Measurements from ENCODE around the gene FBXO28.

The FBXO28 gene

GRCh38 chr1:224095867-224096266, 18.0 kb upstream of the FBXO28 start:
- no peak for DNase-seq

- DNase-seq, result no peak
These were observed 17.1 kb upstream of the FBXO28 start for GRCh38 chr1:224096773-224097172.

GRCh38 chr1:224098007-224098406, 15.9 kb upstream of the FBXO28 start:
- no peak for DNase-seq

GRCh38 chr1:224106568-224107281, 7.2 kb upstream of the FBXO28 start:
- peak; percentile 39 to 47 for DNase-seq

GRCh38 chr1:224107282-224107625, 6.7 kb upstream of the FBXO28 start:
- no peak for DNase-seq

- DNase-seq, result no peak
These were observed 4.9 kb upstream of the FBXO28 start for GRCh38 chr1:224108991-224109390.

- no peak for DNase-seq
These were observed 3.9 kb upstream of the FBXO28 start for GRCh38 chr1:224109981-224110380.

GRCh38 chr1:224113005-224113404, 906 bp upstream of the FBXO28 start:
- no peak for DNase-seq

- no peak for DNase-seq
These were observed 380 bp upstream of the FBXO28 start for GRCh38 chr1:224113545-224113917.

- DNase-seq, result peak; percentile 15 to 16
These were observed 870 bp downstream of the FBXO28 start for GRCh38 chr1:224114787-224115175.

GRCh38 chr1:224116131-224116530, 2.2 kb downstream of the FBXO28 start:
- DNase-seq, result peak; percentile 8 to 61

GRCh38 chr1:224118688-224119087, 4.8 kb downstream of the FBXO28 start:
- no peak for DNase-seq

GRCh38 chr1:224123136-224123535, 9.2 kb downstream of the FBXO28 start:
- no peak for DNase-seq

- DNase-seq, result no peak
These were observed 10.3 kb downstream of the FBXO28 start for GRCh38 chr1:224124220-224124619.

GRCh38 chr1:224127925-224128819, 14.3 kb downstream of the FBXO28 start:
- DNase-seq, result no peak

GRCh38 chr1:224131253-224131652, 17.3 kb downstream of the FBXO28 start:
- DNase-seq, result no peak

GRCh38 chr1:224132901-224133300, 19.0 kb downstream of the FBXO28 start:
- DNase-seq, result no peak

- no peak for DNase-seq
These were observed 19.9 kb downstream of the FBXO28 start for GRCh38 chr1:224133741-224134299.

- no peak for DNase-seq
These were observed 23.6 kb downstream of the FBXO28 start for GRCh38 chr1:224137518-224137917.

- DNase-seq, result no peak
These were observed 24.3 kb downstream of the FBXO28 start for GRCh38 chr1:224138198-224138597.

GRCh38 chr1:224141693-224142092, 27.8 kb downstream of the FBXO28 start:
- no peak for DNase-seq

- no peak for DNase-seq
These were observed 35.8 kb downstream of the FBXO28 start for GRCh38 chr1:224149709-224150108.

- no peak for DNase-seq
These were observed 37.2 kb downstream of the FBXO28 start for GRCh38 chr1:224151117-224151516.

GRCh38 chr1:224157316-224157715, 43.4 kb downstream of the FBXO28 start:
- no peak for DNase-seq
